Loucy (cell line): ENCODE results near the gene MYH6.
"Not testable (repeated sequence)": the region's sequence is repeated elsewhere in the genome, so short reads cannot be mapped to it uniquely, and the experiment has no call there.

ENCODE experiments used
- H2AFZ ChIP-seq: fragments of 200-600 bp; sonication (generic); 2 replicates; pipeline ENCODE4 v1.6.0; 2016; ENCODE audit warnings: antibody characterized with exemption, mild to moderate bottlenecking, low read length, moderate library complexity
- H3F3A ChIP-seq: fragments of 200-600 bp; 2 replicates; pipeline ENCODE4 v1.6.0; 2016; ENCODE audit warnings: antibody characterized with exemption, low read depth, mild to moderate bottlenecking
- H3K27me3 ChIP-seq: fragments of 200-600 bp; sonication (generic); 2 replicates; pipeline ENCODE4 v1.6.1; 2014; ENCODE audit warnings: low read length, mild to moderate bottlenecking; ENCODE audit not compliant: insufficient read depth, poor library complexity, severe bottlenecking
- H3K36me3 ChIP-seq: fragments of 200-600 bp; sonication (generic); 2 replicates; pipeline ENCODE4 v1.6.1; 2016; ENCODE audit warnings: low read length; ENCODE audit not compliant: insufficient read depth
- H3K4me1 ChIP-seq: fragments of 200-600 bp; sonication (generic); 2 replicates; pipeline ENCODE4 v1.5.1; 2014; ENCODE audit warnings: low read length, mild to moderate bottlenecking; ENCODE audit not compliant: insufficient read depth, poor library complexity, severe bottlenecking
- H3K4me2 ChIP-seq: fragments of 200-600 bp; sonication (generic); 2 replicates; pipeline ENCODE4 v1.6.0; 2014; ENCODE audit warnings: antibody characterized with exemption, low read length, low read depth, mild to moderate bottlenecking; ENCODE audit not compliant: poor library complexity, severe bottlenecking
- H3K4me3 ChIP-seq: fragments of 200-600 bp; sonication (generic); 2 replicates; pipeline ENCODE4 v1.5.1; 2014; ENCODE audit warnings: low read length, mild to moderate bottlenecking, mixed read lengths; ENCODE audit not compliant: poor library complexity, severe bottlenecking
- H3K79me2 ChIP-seq: fragments of 200-600 bp; sonication (generic); 2 replicates; pipeline ENCODE4 v1.6.1; 2014; ENCODE audit warnings: low read length; ENCODE audit not compliant: insufficient read depth
- H3K9ac ChIP-seq: fragments of 200-600 bp; sonication (generic); 2 replicates; pipeline ENCODE4 v1.6.0; 2014; ENCODE audit warnings: mild to moderate bottlenecking, low read depth, low read length, moderate library complexity; ENCODE audit not compliant: poor library complexity, severe bottlenecking
- H3K9me2 ChIP-seq: fragments of 200-600 bp; sonication (generic); replicated peaks from 2 replicates; pipeline ENCODE4 v1.6.1; 2016; ENCODE audit warnings: low read depth, low read length, mixed read lengths
- H3K9me3 ChIP-seq: fragments of 200-600 bp; sonication (generic); 2 replicates; pipeline ENCODE4 v1.6.1; 2014; ENCODE audit warnings: mild to moderate bottlenecking, antibody characterized with exemption, low read length, low read depth; ENCODE audit not compliant: insufficient read depth
- H4K20me1 ChIP-seq: fragments of 200-600 bp; sonication (generic); 2 replicates; pipeline ENCODE4 v1.6.0; 2014; ENCODE audit warnings: antibody characterized with exemption, low read length, mild to moderate bottlenecking; ENCODE audit not compliant: insufficient read depth, poor library complexity, severe bottlenecking
- CTCF ChIP-seq: fragments of 200-600 bp; sonication (generic); conservative IDR thresholded peaks from 2 replicates; pipeline ENCODE4 v1.5.1; 2014; ENCODE audit warnings: mild to moderate bottlenecking, antibody characterized with exemption, low read length
- EZH2phosphoT487 ChIP-seq: fragments of 200-600 bp; IDR thresholded peaks from 2 replicates; pipeline ENCODE4 v1.6.1; 2018; ENCODE audit warnings: antibody characterized with exemption, mild to moderate bottlenecking, moderate library complexity, borderline replicate concordance

Gene MYH6

GRCh38 chr14:23425169-23425568 lies 17.1 kb upstream of the MYH6 start:
- Histone ChIP-seq H3K9me2 (no peaks in the 10 kb centered on the region), H3F3A (no peaks in the 10 kb centered on the region), H3K4me1 (no peaks in the 10 kb centered on the region), H3K79me2 (no peaks in the 10 kb centered on the region), H3K27me3 (no peaks in the 10 kb centered on the region), H3K4me2 (no peak overlapping the region), H3K4me3 (no peak overlapping the region), H4K20me1 (no peaks in the 10 kb centered on the region), H3K36me3 (no peaks in the 10 kb centered on the region), H2AFZ (no peak overlapping the region), H3K9ac (no peak overlapping the region), H3K9me3 (no peaks in the 10 kb centered on the region)
- TF ChIP-seq CTCF: no peak
- no peak for TF ChIP-seq EZH2phosphoT487

GRCh38 chr14:23423657-23424056 lies 15.6 kb upstream of the MYH6 start:
- Histone ChIP-seq H3K27me3 (no peaks in the 10 kb centered on the region), H3K79me2 (no peaks in the 10 kb centered on the region), H3K9me3 (no peaks in the 10 kb centered on the region), H3F3A (no peaks in the 10 kb centered on the region), H3K9ac (no peak overlapping the region), H3K9me2 (no peaks in the 10 kb centered on the region), H2AFZ (no peak overlapping the region), H4K20me1 (no peaks in the 10 kb centered on the region), H3K36me3 (no peaks in the 10 kb centered on the region), H3K4me3 (no peak overlapping the region), H3K4me2 (no peak overlapping the region), H3K4me1 (no peaks in the 10 kb centered on the region)
- no peak for TF ChIP-seq EZH2phosphoT487
- TF ChIP-seq CTCF: no peak

GRCh38 chr14:23421594-23421993 lies 13.5 kb upstream of the MYH6 start:
- H3K9me3 ChIP-seq: no peaks in the 10 kb centered on the region
- no peaks in the 10 kb centered on the region for H3F3A ChIP-seq
- H3K36me3 ChIP-seq: no peaks in the 10 kb centered on the region
- H2AFZ ChIP-seq: no peak overlapping the region
- no peaks in the 10 kb centered on the region for H3K4me1 ChIP-seq
- no peaks in the 10 kb centered on the region for H3K27me3 ChIP-seq
- no peak overlapping the region for H3K9ac ChIP-seq
- H3K4me2 ChIP-seq: no peak overlapping the region
- no peaks in the 10 kb centered on the region for H3K79me2 ChIP-seq
- H4K20me1 ChIP-seq: no peaks in the 10 kb centered on the region
- TF ChIP-seq CTCF (no peak), EZH2phosphoT487 (no peak)
- H3K9me2 ChIP-seq: no peaks in the 10 kb centered on the region
- H3K4me3 ChIP-seq: no peak overlapping the region

GRCh38 chr14:23419646-23420045 lies 11.6 kb upstream of the MYH6 start:
- H3K9me2 ChIP-seq, H3K27me3 ChIP-seq: not testable (repeated sequence)

More at GRCh38 chr14:23419646-23420045, 11.6 kb upstream of the MYH6 start:
- not testable (repeated sequence) for H3K79me2 ChIP-seq, H3K4me2 ChIP-seq, H3K4me1 ChIP-seq, H2AFZ ChIP-seq, H3K36me3 ChIP-seq, H4K20me1 ChIP-seq, H3K4me3 ChIP-seq, H3K9me3 ChIP-seq, H3K9ac ChIP-seq, H3F3A ChIP-seq
